Neuronal stem cell (in vitro differentiated cells): ENCODE measurements around the gene ITPA.
A peak's percentile ranks its signal among the peaks of the same experiment; 100 is the strongest.

Source experiments
- DNase-seq: peaks from one replicate; pipeline ENCODE4 v3.0.0-alpha.2; 2013; ENCODE audit warnings: low spot score
- H2AFZ ChIP-seq: one replicate; pipeline ENCODE4 v1.6.1; 2013; ENCODE audit warnings: mild to moderate bottlenecking, low read length, inconsistent platforms
- H2AK5ac ChIP-seq: 2 replicates; pipeline ENCODE4 v1.6.1; 2013; ENCODE audit warnings: low read depth, mild to moderate bottlenecking, inconsistent platforms, low read length, moderate library complexity, mixed read lengths
- H2BK120ac ChIP-seq: 2 replicates; pipeline ENCODE4 v1.6.1; 2013; ENCODE audit warnings: low read depth, mild to moderate bottlenecking, inconsistent platforms, low read length, moderate library complexity, mixed read lengths
- H2BK12ac ChIP-seq: one replicate; pipeline ENCODE4 v1.6.1; 2013; ENCODE audit warnings: low read length, inconsistent platforms
- H2BK15ac ChIP-seq: 2 replicates; pipeline ENCODE4 v1.6.1; 2013; ENCODE audit warnings: mild to moderate bottlenecking, low read length, inconsistent platforms, mixed read lengths
- H2BK5ac ChIP-seq: one replicate; pipeline ENCODE4 v1.6.1; 2013; ENCODE audit warnings: inconsistent platforms, mild to moderate bottlenecking, low read length, moderate library complexity
- H3K14ac ChIP-seq: one replicate; pipeline ENCODE4 v1.6.1; 2013; ENCODE audit warnings: low read length, inconsistent platforms
- H3K18ac ChIP-seq: 2 replicates; pipeline ENCODE4 v1.6.1; 2013; ENCODE audit warnings: low read length, inconsistent platforms
- H3K23ac ChIP-seq: 2 replicates; pipeline ENCODE4 v1.6.1; 2013; ENCODE audit warnings: low read depth, mild to moderate bottlenecking, mixed read lengths, low read length, inconsistent platforms; ENCODE audit not compliant: poor library complexity
- H3K27ac ChIP-seq: replicated peaks from 3 replicates; pipeline ENCODE4 v1.5.1; 2013; ENCODE audit warnings: low read length, inconsistent platforms
- H3K27me3 ChIP-seq, 3 experiments: 2 replicates each; pipeline ENCODE4 v1.6.1; 2013; ENCODE audit warnings: low read length in 3 of 3, mild to moderate bottlenecking in 2 of 3, inconsistent platforms in 1 of 3, low read depth in 1 of 3, mixed read lengths in 1 of 3, moderate library complexity in 1 of 3; ENCODE audit not compliant: control insufficient read depth in 3 of 3, insufficient read depth in 3 of 3
- H3K36me3 ChIP-seq, 2 donors: replicated peaks in 1 of 2; 2 replicates each; pipeline ENCODE4 v1.6.1; 2013; ENCODE audit warnings: low read length in 2 of 2; ENCODE audit not compliant: control insufficient read depth in 2 of 2, insufficient read depth in 2 of 2
- H3K4ac ChIP-seq: 2 replicates; pipeline ENCODE4 v1.6.1; 2013; ENCODE audit warnings: inconsistent platforms, mild to moderate bottlenecking, low read length, moderate library complexity
- H3K4me1 ChIP-seq, 2 donors: 1 replicate in 1 of 2; 2 replicates in 1 of 2; pipeline ENCODE4 v1.6.1; 2013; ENCODE audit warnings: low read length in 2 of 2, low read depth in 1 of 2; ENCODE audit not compliant: control insufficient read depth in 2 of 2, insufficient read depth in 1 of 2
- H3K4me2 ChIP-seq: one replicate; pipeline ENCODE4 v1.6.1; 2013; ENCODE audit warnings: mild to moderate bottlenecking, low read length, inconsistent platforms; ENCODE audit not compliant: insufficient read depth, poor library complexity, severe bottlenecking
- H3K4me3 ChIP-seq, 2 donors: 2 replicates each; pipeline ENCODE4 v1.5.1; 2013; ENCODE audit warnings: low read length in 2 of 2, mild to moderate bottlenecking in 2 of 2, inconsistent platforms in 1 of 2, moderate library complexity in 1 of 2
- H3K79me1 ChIP-seq: one replicate; pipeline ENCODE4 v1.6.1; 2013; ENCODE audit warnings: low read depth, mild to moderate bottlenecking, inconsistent platforms, low read length, moderate library complexity
- H3K9ac ChIP-seq: one replicate; pipeline ENCODE4 v1.6.1; 2013; ENCODE audit warnings: mild to moderate bottlenecking, low read depth, low read length, inconsistent platforms; ENCODE audit not compliant: poor library complexity
- H3K9me3 ChIP-seq, 2 donors: replicated peaks in 1 of 2; 2 replicates each; pipeline versions ENCODE3 to v1.6.1; 2013; ENCODE audit warnings: low read length in 2 of 2, mild to moderate bottlenecking in 2 of 2, inconsistent platforms in 1 of 2, low read depth in 1 of 2, mixed read lengths in 1 of 2, moderate library complexity in 1 of 2; ENCODE audit not compliant: control insufficient read depth in 2 of 2, insufficient read depth in 1 of 2
- H4K8ac ChIP-seq: one replicate; pipeline ENCODE4 v1.6.1; 2013; ENCODE audit warnings: low read depth, mild to moderate bottlenecking, inconsistent platforms, low read length, moderate library complexity
- H4K91ac ChIP-seq: one replicate; pipeline ENCODE4 v1.6.1; 2013; ENCODE audit warnings: low read length, low read depth, mild to moderate bottlenecking, inconsistent platforms; ENCODE audit not compliant: poor library complexity
- WGBS, 2 donors: extraction: QIAGEN DNeasy Blood & Tissue Kit; methylation state at CpG; one replicate each; pipeline ENCODE4 v1.1.7; 2013; ENCODE audit warnings: missing lambda C conversion rate in 2 of 2, mixed read lengths in 1 of 2; ENCODE audit not compliant: insufficient read length in 2 of 2, insufficient replicate concordance in 1 of 2; ENCODE audit errors: extremely low coverage in 2 of 2; 5-methylcytosine and 5-hydroxymethylcytosine counted together

The ITPA gene

GRCh38 chr20:3165473-3166337 lies 43.6 kb upstream of the ITPA start:
- H3K4ac ChIP-seq, result no peak overlapping the region
- H2BK15ac ChIP-seq, result no peak overlapping the region
- H3K27me3 ChIP-seq, result peaks cover 0 to 13% (median 0%) of the 10 kb centered on the region in 3 experiments
- H3K4me2 ChIP-seq, result no peak overlapping the region
- peaks cover 7% of the 10 kb centered on the region for H3K79me1 ChIP-seq
- H3K23ac ChIP-seq, result peak overlapping the region; percentile 28
- H2BK12ac ChIP-seq, result no peak overlapping the region
- no peak overlapping the region for H3K4me3 ChIP-seq
- DNase-seq, result no peak
- no CpG with 5 or more reads among the region's 45 CpGs for WGBS, 2 donors
- H3K36me3 ChIP-seq, result no peaks in the 10 kb centered on the region
- no peak overlapping the region for H4K91ac ChIP-seq
- H3K18ac ChIP-seq, result no peak overlapping the region
- no peak overlapping the region for H3K27ac ChIP-seq
- no peak overlapping the region for H2AK5ac ChIP-seq
- H3K4me1 ChIP-seq, result peaks cover 0 to 3% of the 10 kb centered on the region in 2 donors
- H3K9ac ChIP-seq, result peak overlapping the region; percentile 40
- H4K8ac ChIP-seq, result no peak overlapping the region
- no peak overlapping the region for H3K14ac ChIP-seq
- H3K9me3 ChIP-seq, result peaks cover 0 to 2% of the 10 kb centered on the region in 2 donors
- H2BK120ac ChIP-seq, result no peak overlapping the region
- H2AFZ ChIP-seq, result no peak overlapping the region
- no peak overlapping the region for H2BK5ac ChIP-seq

GRCh38 chr20:3166338-3166912 lies 42.9 kb upstream of the ITPA start:
- Histone ChIP-seq H2BK120ac (no peak overlapping the region), H3K4ac (peak overlapping the region; percentile 31), H3K79me1 (peaks cover 7% of the 10 kb centered on the region), H3K4me3 (no peak overlapping the region), H4K91ac (no peak overlapping the region), H2AK5ac (no peak overlapping the region), H3K4me2 (no peak overlapping the region), H2BK12ac (no peak overlapping the region), H3K9ac (no peak overlapping the region), H2AFZ (no peak overlapping the region), H4K8ac (peak overlapping the region; percentile 43), H3K14ac (peak overlapping the region; percentile 71), H3K36me3 (no peaks in the 10 kb centered on the region), H3K27ac (no peak overlapping the region), H3K4me1 (peaks cover 0 to 4% of the 10 kb centered on the region in 2 donors), H3K27me3 (peaks cover 0 to 13% (median 0%) of the 10 kb centered on the region in 3 experiments), H3K9me3 (peaks cover 0 to 2% of the 10 kb centered on the region in 2 donors), H3K18ac (no peak overlapping the region), H2BK15ac (no peak overlapping the region), H3K23ac (peak overlapping the region; percentile 78), H2BK5ac (no peak overlapping the region)
- no peak for DNase-seq
- no CpG with 5 or more reads among the region's 13 CpGs for WGBS, 2 donors

GRCh38 chr20:3166913-3167342 lies 42.4 kb upstream of the ITPA start:
- Histone ChIP-seq H3K4me1 (peaks cover 0 to 7% of the 10 kb centered on the region in 2 donors), H2BK12ac (peak overlapping the region; percentile 22), H3K4ac (peak overlapping the region; percentile 31), H3K36me3 (no peaks in the 10 kb centered on the region), H2BK15ac (no peak overlapping the region), H3K14ac (peak overlapping the region; percentile 71), H2AK5ac (no peak overlapping the region), H2AFZ (no peak overlapping the region), H3K9me3 (peaks cover 0 to 2% of the 10 kb centered on the region in 2 donors), H3K9ac (no peak overlapping the region), H3K4me3 (no peak overlapping the region), H3K18ac (no peak overlapping the region), H2BK5ac (no peak overlapping the region), H3K79me1 (peaks cover 7% of the 10 kb centered on the region), H3K27me3 (peaks cover 0 to 13% (median 0%) of the 10 kb centered on the region in 3 experiments), H4K8ac (peak overlapping the region; percentile 43), H3K4me2 (no peak overlapping the region), H2BK120ac (no peak overlapping the region), H4K91ac (no peak overlapping the region), H3K27ac (no peak overlapping the region), H3K23ac (peak overlapping the region; percentile 78)
- no peak for DNase-seq
- WGBS, 2 donors, result no CpG with 5 or more reads among the region's 16 CpGs

- Histone ChIP-seq H3K4me3 (no peak overlapping the region), H4K91ac (no peak overlapping the region), H2BK120ac (peak overlapping the region; percentile 83), H2AFZ (no peak overlapping the region), H3K79me1 (peaks cover 7% of the 10 kb centered on the region), H2BK12ac (no peak overlapping the region), H3K9ac (peak overlapping the region; percentile 57), H3K4me2 (peak overlapping the region; percentile 47), H3K27ac (no peak overlapping the region), H3K27me3 (peaks cover 0 to 13% (median 0%) of the 10 kb centered on the region in 3 experiments), H2BK15ac (no peak overlapping the region), H3K9me3 (peaks cover 0 to 2% of the 10 kb centered on the region in 2 donors), H3K14ac (no peak overlapping the region), H3K4me1 (peaks cover 4 to 14% of the 10 kb centered on the region in 2 donors), H3K36me3 (no peaks in the 10 kb centered on the region), H2BK5ac (no peak overlapping the region), H3K18ac (peak overlapping the region; percentile 94), H3K4ac (no peak overlapping the region), H4K8ac (no peak overlapping the region), H2AK5ac (peak overlapping the region; percentile 64), H3K23ac (peak overlapping the region; percentile 69)
- WGBS, 2 donors, result no CpG with 5 or more reads among the region's 25 CpGs
- DNase-seq, result no peak
These were observed 41.6 kb upstream of the ITPA start for GRCh38 chr20:3167738-3168078.
